ENCODE data around the gene CEP41.

DNA sequence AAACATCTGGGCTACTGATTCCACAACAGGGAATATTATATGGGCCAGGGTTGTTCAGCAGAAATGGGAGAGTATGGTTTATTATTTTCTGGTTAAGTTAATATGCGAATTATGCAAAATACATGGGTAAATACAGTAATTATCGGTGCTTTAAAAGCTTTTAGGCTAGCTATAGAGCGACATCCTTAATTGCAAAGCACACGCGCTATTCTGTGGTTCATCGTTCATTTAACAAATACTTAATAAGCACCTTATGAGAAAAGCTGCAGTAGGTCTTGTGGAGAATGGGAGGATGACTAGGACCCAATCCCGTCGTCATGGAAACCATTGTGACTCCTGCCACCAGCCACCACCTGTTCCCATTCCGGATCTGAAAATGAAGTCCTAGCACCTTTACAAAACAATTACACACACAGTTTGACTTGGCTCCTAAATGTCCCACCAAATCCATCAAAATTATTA is 623 bp upstream of the CEP41 start:
- TF ChIP-seq, protein P1, sequence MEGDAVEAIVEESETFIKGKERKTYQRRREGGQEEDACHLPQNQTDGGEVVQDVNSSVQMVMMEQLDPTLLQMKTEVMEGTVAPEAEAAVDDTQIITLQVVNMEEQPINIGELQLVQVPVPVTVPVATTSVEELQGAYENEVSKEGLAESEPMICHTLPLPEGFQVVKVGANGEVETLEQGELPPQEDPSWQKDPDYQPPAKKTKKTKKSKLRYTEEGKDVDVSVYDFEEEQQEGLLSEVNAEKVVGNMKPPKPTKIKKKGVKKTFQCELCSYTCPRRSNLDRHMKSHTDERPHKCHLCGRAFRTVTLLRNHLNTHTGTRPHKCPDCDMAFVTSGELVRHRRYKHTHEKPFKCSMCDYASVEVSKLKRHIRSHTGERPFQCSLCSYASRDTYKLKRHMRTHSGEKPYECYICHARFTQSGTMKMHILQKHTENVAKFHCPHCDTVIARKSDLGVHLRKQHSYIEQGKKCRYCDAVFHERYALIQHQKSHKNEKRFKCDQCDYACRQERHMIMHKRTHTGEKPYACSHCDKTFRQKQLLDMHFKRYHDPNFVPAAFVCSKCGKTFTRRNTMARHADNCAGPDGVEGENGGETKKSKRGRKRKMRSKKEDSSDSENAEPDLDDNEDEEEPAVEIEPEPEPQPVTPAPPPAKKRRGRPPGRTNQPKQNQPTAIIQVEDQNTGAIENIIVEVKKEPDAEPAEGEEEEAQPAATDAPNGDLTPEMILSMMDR (IDR thresholded peaks at IDR 0.05 in 4 of 5, conservative IDR thresholded peaks at IDR 0.05 in 1 of 5), result no peak
- TF ChIP-seq POLR2A (IDR thresholded peaks at IDR 0.05), result no peak

Data from gastrocnemius medialis (tissue), 4 donors.